HL-60/S4 (cell line): Measurements from ENCODE around the gene EIF5A2.

ENCODE experiments used
- in situ Hi-C: fragments of 300-500 bp; cut with MboI; formaldehyde crosslinking; loops from 2 replicates; pipeline ENCODE4 v1.14.3; 2022; ENCODE audit warnings: low sequenced_read_pairs

The EIF5A2 gene

DNA sequence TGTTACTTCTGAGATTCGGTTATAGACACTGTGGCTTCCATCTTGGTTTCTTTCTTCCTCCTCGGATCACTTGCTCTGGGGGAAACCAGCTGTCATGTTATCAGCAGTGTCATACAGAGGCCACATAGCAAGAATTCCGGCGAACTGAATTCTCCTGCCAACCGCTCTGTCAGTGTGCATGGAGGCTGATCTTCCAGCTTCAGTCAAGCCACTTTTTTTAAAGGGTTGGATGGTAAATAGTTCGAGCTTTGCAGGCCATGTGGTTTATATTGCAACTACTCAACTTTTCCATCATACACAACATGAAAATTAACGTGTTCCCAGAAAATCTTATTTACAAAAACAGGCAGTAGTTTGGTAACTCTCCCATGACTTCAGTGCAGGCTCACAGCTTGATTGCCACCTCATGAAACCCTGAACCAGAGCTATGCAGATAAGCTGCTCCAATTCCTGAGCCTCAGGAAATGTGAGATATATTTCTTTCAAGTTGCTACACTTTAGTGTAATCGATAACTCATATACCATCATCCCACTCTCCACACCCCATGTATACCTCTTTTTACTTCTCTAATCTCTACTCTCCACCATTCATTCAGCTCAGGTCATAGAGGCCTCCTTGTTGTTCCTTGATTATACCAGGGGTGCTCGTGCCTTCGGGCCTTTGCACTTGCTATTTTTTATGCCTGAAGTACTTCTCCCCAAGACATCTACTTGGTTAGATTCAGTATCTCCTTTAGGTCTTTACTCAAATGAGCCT lies 45.6 kb downstream of the EIF5A2 start:
- in situ Hi-C loops, result no loop called here

DNA sequence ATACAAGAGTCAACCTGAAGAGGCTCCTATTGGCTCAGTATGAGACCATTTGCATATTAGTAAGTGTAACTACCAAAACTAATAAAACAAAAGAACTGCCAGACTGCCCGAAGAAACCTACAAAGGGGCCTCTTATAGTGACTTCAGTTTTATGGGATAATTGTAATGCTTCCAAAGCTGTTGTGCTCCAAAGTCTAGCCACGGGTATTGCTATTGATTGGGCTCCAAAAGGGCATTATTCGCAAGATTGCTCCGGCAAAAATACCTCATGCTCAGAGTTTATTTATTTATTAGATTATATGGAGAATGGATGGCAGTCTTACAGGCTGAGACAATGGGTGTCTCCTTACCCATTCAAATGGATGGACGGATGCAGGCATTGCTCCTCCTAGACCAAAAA lies 49.8 kb downstream of the EIF5A2 start:
- in situ Hi-C loops, result no loop called here

- in situ Hi-C loops, result no loop called here
These were observed 56.1 kb downstream of the EIF5A2 start for GRCh38 chr3:170852324-170852723.

- in situ Hi-C loops, result no loop called here
These were observed 60.0 kb downstream of the EIF5A2 start for GRCh38 chr3:170848292-170848917.

DNA sequence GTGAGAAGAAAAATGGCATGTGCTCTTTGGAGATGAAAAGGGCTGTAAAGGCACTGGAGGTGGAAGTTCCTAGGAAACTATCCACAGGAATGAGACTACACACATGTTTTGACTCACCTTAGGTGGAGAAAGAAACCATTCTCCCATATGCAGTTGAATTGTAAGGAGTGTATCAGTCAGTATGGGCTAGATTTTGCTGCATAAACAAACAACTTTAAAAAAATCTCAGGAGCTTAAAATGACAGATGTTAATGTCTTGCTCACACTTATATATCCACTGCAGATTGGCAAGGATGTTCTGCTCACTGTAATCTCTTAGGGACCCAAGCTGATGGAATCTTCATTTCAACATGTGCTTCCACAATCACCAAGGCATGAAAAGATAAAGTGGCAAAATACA lies 64.1 kb downstream of the EIF5A2 start:
- in situ Hi-C loops, result no loop called here

- in situ Hi-C loops, result no loop called here
These were observed 68.1 kb downstream of the EIF5A2 start for GRCh38 chr3:170840291-170840859.

GRCh38 chr3:170839518-170840100 lies 68.8 kb downstream of the EIF5A2 start:
- in situ Hi-C loops, result no loop called here
